ENCODE measurements around the gene ZC3H18.

The ZC3H18 gene

DNA sequence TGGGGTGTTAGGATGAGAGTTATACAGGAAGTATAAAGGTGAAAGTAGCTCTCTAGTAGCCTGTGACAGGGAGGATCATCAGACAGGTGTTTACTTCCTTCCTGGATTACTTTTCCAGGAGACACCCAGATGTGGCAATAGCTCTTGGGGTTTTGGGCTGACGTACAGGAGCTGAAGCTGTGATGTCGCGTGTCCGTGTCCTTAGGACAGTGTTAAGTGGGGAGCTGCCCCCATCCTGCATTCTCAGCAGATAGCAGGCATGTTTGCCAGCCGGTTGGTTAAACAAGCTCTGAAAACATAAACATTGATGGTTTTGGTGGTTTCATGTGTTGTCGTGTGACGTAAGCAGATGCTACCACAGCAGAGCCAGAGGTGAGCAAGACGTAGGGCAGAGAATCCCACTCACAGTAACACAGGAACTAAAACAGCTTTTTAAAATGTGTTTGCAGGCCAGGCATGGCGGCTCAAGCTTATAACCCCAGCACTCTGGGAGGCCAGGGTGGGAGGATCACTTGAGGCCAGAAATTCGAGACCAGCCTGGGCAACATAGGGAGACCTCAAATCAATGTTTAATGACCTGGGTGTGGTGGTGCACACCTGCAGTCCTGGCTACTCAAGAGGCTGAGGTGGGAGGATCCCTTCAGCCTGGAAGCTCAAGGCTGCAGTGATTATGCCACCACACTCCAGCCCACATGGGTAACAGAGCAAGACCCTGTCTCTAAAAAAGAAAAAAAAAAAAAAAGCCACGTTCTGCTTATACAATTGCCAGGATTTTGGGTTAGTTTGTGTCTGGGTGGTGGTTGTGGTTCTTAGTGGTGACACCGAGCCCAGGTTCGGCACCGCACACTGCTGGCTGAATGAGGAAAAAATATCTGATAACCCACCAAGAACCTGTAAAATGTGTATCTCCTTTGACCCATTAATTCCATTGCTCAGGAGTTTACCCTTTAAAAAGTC is 49.9 kb downstream of the ZC3H18 start:
- in situ Hi-C loops (cut with MboI; ENCODE audit: low sequenced_read_pairs), result no loop called here

DNA sequence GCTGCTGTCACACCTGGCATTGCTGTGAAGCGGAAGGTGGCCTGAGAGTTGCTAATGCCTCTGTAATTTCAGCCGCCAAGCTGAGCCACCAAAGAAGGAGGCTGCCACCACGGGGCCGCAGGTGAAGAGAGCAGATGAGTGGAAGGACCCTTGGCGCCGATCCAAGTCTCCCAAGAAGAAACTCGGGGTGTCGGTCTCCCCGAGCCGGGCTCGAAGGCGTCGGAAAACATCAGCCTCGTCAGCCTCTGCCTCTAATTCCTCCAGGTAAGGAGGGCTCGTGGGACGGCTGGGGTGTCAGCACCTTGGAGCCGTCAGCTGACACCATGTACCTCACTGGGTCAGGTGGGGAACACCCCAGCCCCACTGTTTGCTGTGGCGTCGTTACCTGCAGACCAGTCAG is 51.9 kb downstream of the ZC3H18 start:
- in situ Hi-C loops (cut with MboI; ENCODE audit: low sequenced_read_pairs), result no loop called here

DNA sequence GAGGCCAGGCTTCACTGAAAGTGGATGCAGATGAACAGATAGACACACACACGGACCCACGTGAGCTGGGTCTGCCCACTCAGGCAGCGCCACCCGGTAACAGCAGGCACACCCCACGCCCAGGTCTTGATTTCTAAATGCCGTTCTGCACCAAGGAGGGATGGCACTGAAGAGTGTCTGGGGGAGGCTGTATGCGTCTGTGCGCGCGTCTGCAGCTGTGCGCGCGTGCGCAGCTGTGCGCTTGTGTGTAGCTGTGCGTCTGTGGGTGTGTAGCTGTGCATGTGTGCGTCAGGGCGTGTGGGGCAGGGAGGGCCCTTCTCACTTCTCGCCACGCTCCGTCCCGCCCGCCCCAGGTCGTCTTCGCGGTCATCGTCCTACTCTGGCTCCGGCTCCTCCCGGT is 52.7 kb downstream of the ZC3H18 start:
- in situ Hi-C loops (cut with MboI; ENCODE audit: low sequenced_read_pairs), result no loop called here

GRCh38 chr16:88623858-88624257 is 53.7 kb downstream of the ZC3H18 start:
- in situ Hi-C loops (cut with MboI; ENCODE audit: low sequenced_read_pairs), result no loop called here

- in situ Hi-C loops (cut with MboI; ENCODE audit: low sequenced_read_pairs), result no loop called here
Observed at GRCh38 chr16:88624481-88624880, 54.3 kb downstream of the ZC3H18 start.

DNA sequence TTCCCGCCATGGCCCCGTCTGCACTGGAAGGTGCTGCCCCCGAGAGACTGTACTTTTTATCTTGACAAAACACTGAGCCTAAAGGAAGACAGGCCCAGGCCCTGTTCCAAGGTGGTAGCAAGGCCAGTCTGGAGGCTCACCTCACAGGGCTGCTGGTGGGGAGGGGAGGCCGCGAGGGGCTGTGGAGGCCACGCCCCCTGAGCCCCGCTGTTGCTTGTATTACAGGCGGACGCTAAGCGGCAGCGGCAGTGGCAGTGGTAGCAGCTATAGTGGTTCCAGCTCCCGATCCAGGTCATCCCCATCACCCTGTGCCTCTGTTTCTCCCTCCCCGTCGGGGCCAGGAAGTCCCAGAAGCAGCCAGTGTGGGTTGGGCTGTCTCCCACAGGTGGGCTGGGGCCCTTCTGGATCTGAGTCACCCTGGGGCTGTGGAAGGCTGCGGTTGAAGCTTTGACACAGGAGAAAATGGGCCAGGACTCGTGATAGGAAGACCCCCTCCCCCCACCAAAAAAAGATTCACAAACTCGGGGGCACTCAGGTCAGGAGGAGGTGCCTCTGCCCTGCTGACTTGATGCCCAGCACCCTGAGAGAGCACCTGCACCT is 54.9 kb downstream of the ZC3H18 start:
- in situ Hi-C loops (cut with MboI; ENCODE audit: low sequenced_read_pairs), result no loop called here

GRCh38 chr16:88626646-88627045 is 56.4 kb downstream of the ZC3H18 start:
- in situ Hi-C loops (cut with MboI; ENCODE audit: low sequenced_read_pairs), result no loop called here

DNA sequence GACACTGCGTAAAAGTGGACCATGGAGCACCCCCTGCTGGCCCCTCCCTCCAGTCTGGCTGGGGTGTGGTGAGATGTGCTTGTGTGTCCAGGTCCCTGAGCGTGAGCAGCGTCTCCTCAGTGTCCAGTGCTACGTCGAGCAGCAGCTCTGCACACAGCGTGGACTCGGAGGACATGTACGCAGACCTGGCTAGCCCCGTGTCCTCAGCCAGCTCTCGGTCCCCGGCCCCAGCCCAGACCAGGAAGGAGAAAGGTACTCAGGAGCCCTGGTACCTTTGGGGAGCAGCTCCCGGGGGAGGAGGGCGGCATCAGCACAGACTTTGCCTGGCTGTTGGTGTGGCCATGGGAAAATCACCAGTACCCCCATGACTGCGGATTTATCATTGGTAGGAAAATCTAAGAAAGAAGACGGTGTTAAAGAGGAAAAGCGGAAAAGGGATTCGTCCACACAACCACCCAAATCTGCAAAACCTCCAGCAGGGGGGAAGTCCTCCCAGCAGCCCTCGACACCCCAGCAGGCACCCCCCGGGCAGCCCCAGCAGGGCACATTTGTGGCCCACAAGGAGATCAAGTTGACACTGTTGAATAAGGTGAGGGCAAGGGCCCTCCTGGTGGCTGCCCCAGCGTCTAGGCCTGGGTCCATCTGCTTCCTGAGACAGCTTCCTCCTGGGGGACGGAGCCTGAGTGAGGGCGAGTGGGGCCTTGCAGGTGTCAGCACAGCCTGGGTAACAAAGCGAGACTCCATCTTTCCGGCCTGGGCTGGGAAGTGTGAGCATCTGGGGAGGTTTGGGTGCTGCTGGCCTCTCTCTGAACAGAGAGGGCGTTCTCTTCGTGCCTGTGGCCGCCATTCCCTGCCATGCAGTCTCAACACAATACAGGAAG is 57.6 kb downstream of the ZC3H18 start:
- in situ Hi-C loops (cut with MboI; ENCODE audit: low sequenced_read_pairs), result no loop called here

- in situ Hi-C loops (cut with MboI; ENCODE audit: low sequenced_read_pairs), result no loop called here
Observed at GRCh38 chr16:88628512-88628974, 58.3 kb downstream of the ZC3H18 start.

- in situ Hi-C loops (cut with MboI; ENCODE audit: low sequenced_read_pairs), result no loop called here
Observed at GRCh38 chr16:88629835-88630234, 59.6 kb downstream of the ZC3H18 start.

DNA sequence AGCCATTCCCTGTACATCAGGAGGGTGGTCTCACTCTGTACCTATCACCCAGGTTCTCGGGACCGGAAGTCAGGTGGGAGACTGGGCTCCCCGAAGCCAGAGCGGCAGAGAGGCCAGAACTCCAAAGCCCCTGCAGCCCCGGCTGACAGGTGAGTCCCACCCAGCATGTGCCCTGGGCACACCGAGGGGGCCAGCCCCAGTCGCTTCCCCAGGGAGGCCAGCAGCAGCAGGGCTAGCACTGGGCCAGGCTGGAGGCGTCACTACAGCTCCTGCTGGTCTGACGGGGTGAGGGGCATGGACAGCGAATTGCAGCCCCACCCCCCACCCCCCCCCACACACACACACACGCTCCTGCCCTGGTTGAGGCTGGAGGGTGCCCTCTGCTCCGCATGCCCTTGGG is 60.2 kb downstream of the ZC3H18 start:
- in situ Hi-C loops (cut with MboI; ENCODE audit: low sequenced_read_pairs), result no loop called here

DNA sequence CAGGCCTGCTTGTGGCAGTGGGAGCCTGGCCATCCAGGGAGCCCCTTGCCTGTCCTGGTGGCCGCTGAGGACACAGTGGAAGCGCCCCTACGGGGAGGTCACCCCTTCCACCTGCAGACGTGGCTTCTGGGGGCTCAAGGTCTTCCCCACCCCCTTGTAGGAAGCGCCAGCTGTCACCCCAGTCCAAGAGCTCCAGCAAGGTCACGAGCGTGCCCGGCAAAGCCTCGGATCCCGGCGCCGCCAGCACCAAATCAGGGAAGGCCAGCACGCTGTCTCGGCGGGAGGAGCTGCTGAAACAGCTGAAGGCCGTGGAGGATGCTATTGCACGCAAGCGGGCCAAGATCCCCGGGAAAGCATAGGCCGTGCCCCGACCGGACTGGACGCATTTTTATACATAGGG is 60.7 kb downstream of the ZC3H18 start:
- in situ Hi-C loops (cut with MboI; ENCODE audit: low sequenced_read_pairs), result no loop called here

DNA sequence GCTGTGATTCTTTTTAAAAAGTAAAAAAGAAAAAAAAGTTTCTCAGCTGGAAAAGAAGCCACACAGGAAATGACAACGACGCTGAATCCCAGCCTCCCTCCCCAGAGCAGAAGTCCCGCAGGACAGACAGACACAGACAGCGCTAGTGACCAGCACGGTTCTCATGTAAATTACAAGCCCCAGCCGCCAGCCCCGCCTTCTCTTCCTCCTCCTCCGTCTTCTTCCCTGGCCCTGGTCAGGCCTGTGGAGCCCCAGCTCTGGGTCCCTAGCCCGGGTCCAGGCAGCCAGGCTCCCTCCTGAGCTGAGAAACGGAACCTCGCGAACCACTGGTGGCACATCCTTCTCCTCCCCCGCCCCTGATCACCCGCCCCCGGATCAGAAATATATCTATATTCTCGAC is 61.2 kb downstream of the ZC3H18 start:
- in situ Hi-C loops (cut with MboI; ENCODE audit: low sequenced_read_pairs), result no loop called here

GRCh38 chr16:88631920-88632586 is 61.9 kb downstream of the ZC3H18 start:
- in situ Hi-C loops (cut with MboI; ENCODE audit: low sequenced_read_pairs), result no loop called here

- in situ Hi-C loops (cut with MboI; ENCODE audit: low sequenced_read_pairs), result no loop called here
Observed at GRCh38 chr16:88632587-88632930, 62.4 kb downstream of the ZC3H18 start.

DNA sequence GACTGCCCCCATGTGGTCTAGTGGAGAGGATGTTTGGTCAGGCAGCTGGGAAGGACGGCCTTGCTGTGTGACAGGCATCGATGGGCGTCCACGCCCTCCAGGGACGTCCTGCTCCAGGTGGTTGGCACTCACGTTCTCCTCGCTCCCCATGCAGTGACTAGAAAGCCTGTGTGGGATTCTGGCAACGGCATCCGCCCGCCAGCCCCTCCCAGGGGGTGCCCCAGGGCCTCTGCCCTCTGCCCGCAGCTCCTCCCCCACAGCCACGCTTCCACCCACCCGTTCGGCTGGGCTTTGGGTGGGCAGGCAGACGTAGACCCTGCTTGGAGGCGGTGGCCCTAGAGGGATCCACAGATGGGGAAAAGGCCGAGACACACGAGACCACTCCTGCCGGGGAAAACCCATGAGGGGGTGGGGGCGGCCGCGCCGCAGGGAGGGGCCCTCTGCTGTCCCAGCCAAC is 63.5 kb downstream of the ZC3H18 start:
- in situ Hi-C loops (cut with MboI; ENCODE audit: low sequenced_read_pairs), result no loop called here

DNA sequence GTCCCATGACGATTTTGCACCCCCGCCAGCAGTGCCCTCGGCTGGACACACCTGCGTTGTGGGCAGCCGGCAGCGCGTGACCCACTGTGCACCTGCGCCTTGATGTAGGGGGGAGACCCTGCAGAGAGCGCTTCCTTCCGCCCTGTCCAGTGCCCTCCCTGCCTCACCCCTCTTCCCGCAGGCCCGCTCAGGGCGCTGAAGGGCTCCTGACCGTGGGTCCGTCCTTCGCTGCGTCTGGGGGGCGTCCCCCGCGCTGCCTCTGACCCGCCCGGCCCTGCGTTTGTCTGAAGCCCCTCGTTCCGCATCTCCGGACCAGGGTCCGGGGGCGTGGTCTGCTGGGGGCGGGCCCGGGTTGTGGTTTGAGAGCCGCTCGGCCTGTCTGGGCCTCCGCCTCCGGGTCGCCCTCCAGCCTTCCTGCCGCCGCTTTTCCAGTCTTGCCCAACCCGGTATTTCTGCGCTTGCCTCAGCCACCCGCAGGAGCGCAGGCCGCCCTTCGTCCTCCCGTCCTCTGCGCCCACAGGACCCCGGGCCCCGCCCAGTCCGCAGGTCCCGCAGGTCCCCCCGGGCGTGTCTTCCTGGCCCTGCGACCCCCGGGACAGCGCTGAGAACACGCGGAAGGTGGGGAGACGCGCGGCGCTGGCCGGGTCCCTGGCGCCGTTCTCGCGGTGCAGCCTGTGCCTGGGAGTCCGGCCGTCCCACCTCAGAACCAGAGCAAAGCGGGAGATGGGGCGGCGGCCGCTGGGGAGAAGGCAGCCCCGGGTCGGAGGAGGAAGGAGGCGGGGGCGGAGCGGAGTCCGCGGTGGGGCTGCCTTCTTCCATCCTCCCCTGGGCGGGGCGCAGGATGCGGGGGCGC is 64.2 kb downstream of the ZC3H18 start:
- in situ Hi-C loops (cut with MboI; ENCODE audit: low sequenced_read_pairs), result no loop called here

DNA sequence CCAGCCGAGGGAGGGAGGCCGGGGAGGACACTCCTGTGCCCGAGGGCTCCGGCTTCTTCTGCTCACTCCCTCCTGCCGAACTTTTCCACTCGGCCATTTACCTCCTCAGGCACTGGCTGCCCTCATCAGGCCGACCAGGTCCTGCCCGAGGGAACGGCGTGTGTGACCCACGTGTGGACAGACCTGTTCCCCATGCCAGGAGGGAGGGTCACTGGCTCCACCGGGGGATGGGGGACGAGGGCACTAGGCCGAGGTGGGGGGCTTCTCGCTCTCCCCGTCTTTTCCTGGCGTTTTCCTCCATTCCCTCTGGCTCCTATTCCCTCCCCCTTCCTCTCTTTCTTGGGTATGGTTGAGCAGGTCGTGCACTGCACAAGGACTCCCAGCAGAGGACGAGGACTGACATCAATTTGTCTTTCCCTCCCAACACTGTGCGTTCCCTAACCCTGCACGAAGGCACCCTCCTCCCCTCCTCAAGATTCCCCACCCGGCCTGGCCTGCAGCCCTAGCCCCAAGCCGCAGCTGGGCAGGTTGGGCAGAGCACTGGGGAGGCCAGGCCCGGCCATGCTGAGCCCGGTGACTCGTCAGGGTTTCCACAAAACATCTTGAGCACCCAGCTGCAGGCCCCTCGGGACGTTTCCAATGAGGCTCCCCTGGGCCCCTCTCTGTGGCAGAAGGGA is 64.9 kb downstream of the ZC3H18 start:
- in situ Hi-C loops (cut with MboI; ENCODE audit: low sequenced_read_pairs), result no loop called here

- in situ Hi-C loops (cut with MboI; ENCODE audit: low sequenced_read_pairs), result no loop called here
Observed at GRCh38 chr16:88635671-88636319, 65.6 kb downstream of the ZC3H18 start.

Data from HL-60/S4 treated with retinoic acid at 250 ng/mL for 4 days and 3 days (cell line).